GM12892 (cell line): ENCODE results near the gene NOMO2.
"Not testable (repeated sequence)": the region's sequence is repeated elsewhere in the genome, so short reads cannot be mapped to it uniquely, and the experiment has no call there.

Experiments used
- POLR2A ChIP-seq: IDR thresholded peaks from 2 replicates; pipeline ENCODE4 v1.6.1; 2011; ENCODE audit warnings: low read depth, low read length, control low read depth
- POLR2AphosphoS5 ChIP-seq: IDR thresholded peaks from 2 replicates; pipeline ENCODE4 v1.6.1; 2011; ENCODE audit warnings: low read depth, low read length, control low read depth

GRCh38 chr16:18597319-18597718 is 35.4 kb upstream of the NOMO2 start:
- TF ChIP-seq POLR2A, POLR2AphosphoS5: not testable (repeated sequence)
